Motor neuron (in vitro differentiated cells): ENCODE measurements around the gene GAPDHS. TPM values are rescaled to one million over a fixed set of nuclear protein-coding genes. Genes with fewer than 3 reads are reported as not detected.
A peak's percentile ranks its signal among the peaks of the same experiment; 100 is the strongest.

Source experiments
- ATAC-seq, 8 experiments: fragments of 200-7000 bp; cut with Tn5 transposase; replicated peaks in 6 of 8; 2 replicates each; pipeline ENCODE4 v1.8.0; 2021; ENCODE audit warnings: mild to moderate bottlenecking in 8 of 8, moderate library complexity in 8 of 8
- H3K27ac ChIP-seq, 2 donors: fragments of 250-450 bp; sonication (Bioruptor Pico); 2 replicates each; pipeline ENCODE4 v1.9.0; 2021; ENCODE audit warnings: antibody characterized with exemption in 2 of 2, mild to moderate bottlenecking in 2 of 2, moderate library complexity in 1 of 2
- H3K4me1 ChIP-seq, 2 donors: fragments of 250-450 bp; sonication (Bioruptor Pico); replicated peaks in 1 of 2; 2 replicates each; pipeline ENCODE4 v1.6.1; 2021; ENCODE audit warnings: antibody characterized with exemption in 2 of 2, mild to moderate bottlenecking in 2 of 2, moderate library complexity in 1 of 2
- H3K4me3 ChIP-seq, 5 donors: fragments of 250-450 bp; sonication (Bioruptor Pico); 2 replicates each; pipeline ENCODE4 v1.9.0; 2021; ENCODE audit warnings: antibody characterized with exemption in 5 of 5, mild to moderate bottlenecking in 5 of 5, moderate library complexity in 4 of 5
- WGBS, 10 experiments: fragments of 450-650 bp; shearing (Covaris generic); methylation state at CpG; one replicate each; pipeline ENCODE4 v1.0.0; 2022; 5-methylcytosine and 5-hydroxymethylcytosine counted together
- in situ Hi-C, 9 experiments: fragments of 400-800 bp; cut with MboI; loops; one replicate each; pipeline ENCODE4 v1.15.0; 2021; ENCODE audit warnings: low sequenced_read_pairs in 9 of 9, low pct_unique_long_range_greater_than_20kb in 2 of 9; ENCODE audit not compliant: unreplicated experiment in 9 of 9
- total RNA-seq, 8 experiments: library from RNA; unstranded; fragments of 300-600 nt; gene quantifications; 2 replicates each; pipeline versions ENCODE4 v1.2.3 to v1.2.4, GENCODE V29; 2022

The GAPDHS gene
- total RNA-seq, 8 experiments from 2014 or later, result not detected

DNA sequence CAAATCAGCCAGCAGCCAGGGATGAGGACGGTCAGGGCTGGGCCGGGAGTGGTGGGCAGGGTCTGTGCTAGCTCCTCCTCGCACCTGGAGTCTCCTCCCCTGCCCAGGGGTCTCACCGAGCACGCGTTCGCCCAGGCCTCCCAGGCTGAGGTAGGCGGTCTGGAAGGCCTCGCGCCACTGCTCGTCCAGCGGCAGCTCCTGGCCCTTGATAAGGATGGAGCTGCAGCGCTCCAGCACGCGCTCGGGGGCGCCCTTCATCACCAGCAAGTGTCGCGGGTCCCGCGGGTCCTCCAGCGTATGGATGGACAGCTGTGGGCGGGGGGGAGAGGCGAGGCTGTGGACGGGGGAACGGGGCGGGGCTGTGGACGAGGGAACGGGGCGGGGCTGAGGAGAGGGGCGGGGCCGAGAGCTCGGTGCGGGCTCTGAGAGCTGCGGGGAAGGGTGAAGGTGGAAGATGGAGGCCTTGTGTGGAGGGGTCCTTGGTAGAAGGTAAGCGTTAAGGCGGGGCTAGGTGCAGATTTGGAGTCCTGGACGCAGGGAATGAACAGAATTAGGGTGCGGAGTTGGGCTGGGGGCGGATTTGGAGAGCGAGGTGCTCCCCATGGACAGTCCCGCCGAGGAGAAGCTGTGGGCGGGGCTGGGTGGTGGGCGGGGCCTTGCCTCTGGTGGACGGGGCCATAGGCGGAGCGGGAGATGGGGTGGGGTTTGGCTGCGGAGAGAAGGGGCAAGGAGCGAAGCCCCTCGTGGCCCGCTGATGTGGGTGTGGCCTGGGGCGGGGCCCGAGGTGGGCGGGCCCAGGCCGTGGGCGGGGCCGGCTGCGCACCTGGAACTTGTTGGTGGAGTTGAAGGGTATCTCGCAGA lies 24.5 kb downstream of the GAPDHS start:
- in situ Hi-C loops, result no loop called here
- peak overlapping the region; percentile 43 to 53 (median 48) for H3K4me3 ChIP-seq
- ATAC-seq, result peak; percentile 75 to 92 (median 88)
- H3K27ac ChIP-seq, result peak overlapping the region in 1 of 2 donors; percentile 43
- no peaks in the 10 kb centered on the region for H3K4me1 ChIP-seq
- WGBS, 10 experiments, result 0 to 70% (median 1%) methylated on average over 1 to 13 of the region's 60 CpGs; no CpG with 5 or more reads in 6 of the 10 experiments

- Histone ChIP-seq H3K27ac (no peak overlapping the region), H3K4me3 (peak overlapping the region; percentile 43 to 53 (median 48)), H3K4me1 (no peaks in the 10 kb centered on the region)
- in situ Hi-C loops, result no loop called here
- peak in 1 of 8 experiments; percentile 1 for ATAC-seq
- 30 to 93% (median 42%) methylated on average over 1 to 14 of the region's 53 CpGs; no CpG with 5 or more reads in 5 of the 10 experiments for WGBS, 10 experiments
Observed at GRCh38 chr19:35558400-35559280, 25.4 kb downstream of the GAPDHS start.

DNA sequence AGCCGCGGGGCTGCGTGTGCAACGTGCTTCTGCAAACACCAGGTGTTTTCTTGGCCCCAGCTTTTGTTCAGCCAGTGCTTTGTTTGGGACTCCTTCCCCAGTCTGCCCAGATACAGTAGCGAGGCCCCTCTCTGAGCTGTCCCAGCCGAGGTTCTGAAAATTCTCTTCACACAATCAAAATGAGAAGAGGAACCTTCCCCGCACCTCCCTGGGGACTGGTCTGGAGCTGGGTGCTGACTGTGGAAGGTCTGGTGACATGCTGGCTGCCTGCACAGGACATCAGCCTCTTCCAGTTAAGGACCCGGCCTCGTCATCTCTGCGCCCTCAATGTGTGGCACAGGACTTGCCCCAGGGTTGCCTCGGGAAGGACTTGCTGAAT lies 26.0 kb downstream of the GAPDHS start:
- in situ Hi-C loops, result no loop called here
- no peak overlapping the region for H3K27ac ChIP-seq
- H3K4me3 ChIP-seq, result no peak overlapping the region
- no peak for ATAC-seq
- no peaks in the 10 kb centered on the region for H3K4me1 ChIP-seq
- WGBS, 10 experiments, result 30 to 69% (median 50%) methylated on average over 1 to 7 of the region's 11 CpGs; no CpG with 5 or more reads in 6 of the 10 experiments

DNA sequence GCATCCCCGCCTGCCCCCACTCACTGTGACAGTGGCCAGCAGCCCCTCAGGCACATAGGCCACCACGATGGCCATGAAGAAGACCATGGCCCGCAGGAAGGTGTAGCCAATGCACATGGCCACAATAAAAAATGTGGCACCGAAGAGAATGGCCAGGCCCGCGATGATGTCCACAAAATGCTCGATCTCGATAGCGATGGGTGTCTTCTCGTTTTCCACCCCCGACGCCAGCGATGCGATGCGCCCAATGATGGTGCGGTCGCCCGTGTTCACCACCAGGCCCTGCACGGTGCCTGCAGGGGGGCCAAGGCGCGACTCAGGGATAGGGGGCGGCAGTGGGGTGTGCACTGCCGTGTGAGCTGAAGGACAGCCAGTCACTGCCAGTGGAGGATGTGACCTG lies 26.5 kb downstream of the GAPDHS start:
- Histone ChIP-seq H3K27ac (no peak overlapping the region), H3K4me3 (no peak overlapping the region), H3K4me1 (no peaks in the 10 kb centered on the region)
- 47 to 100% (median 80%) methylated on average over 1 to 4 of the region's 23 CpGs; no CpG with 5 or more reads in 5 of the 10 experiments for WGBS, 10 experiments
- in situ Hi-C loops, result no loop called here
- no peak for ATAC-seq

GRCh38 chr19:35560271-35560670 lies 27.0 kb downstream of the GAPDHS start:
- H3K27ac ChIP-seq, result no peak overlapping the region
- ATAC-seq, result no peak
- 40 to 100% (median 63%) methylated on average over 1 to 4 of the region's 18 CpGs; no CpG with 5 or more reads in 6 of the 10 experiments for WGBS, 10 experiments
- no peaks in the 10 kb centered on the region for H3K4me1 ChIP-seq
- in situ Hi-C loops, result no loop called here
- no peak overlapping the region for H3K4me3 ChIP-seq

- no peaks in the 10 kb centered on the region for H3K4me1 ChIP-seq
- ATAC-seq, result no peak
- WGBS, 10 experiments, result 33 to 67% (median 50%) methylated on average over 2 of the region's 6 CpGs; no CpG with 5 or more reads in 7 of the 10 experiments
- no peak overlapping the region for H3K4me3 ChIP-seq
- H3K27ac ChIP-seq, result no peak overlapping the region
- in situ Hi-C loops, result no loop called here
Observed at GRCh38 chr19:35560677-35561076, 27.4 kb downstream of the GAPDHS start.

- no peak overlapping the region for H3K4me3 ChIP-seq
- ATAC-seq, result no peak
- WGBS, 10 experiments, result 10 to 100% (median 51%) methylated on average over 1 to 4 of the region's 6 CpGs; no CpG with 5 or more reads in 3 of the 10 experiments
- no peak overlapping the region for H3K27ac ChIP-seq
- H3K4me1 ChIP-seq, result no peaks in the 10 kb centered on the region
- in situ Hi-C loops, result no loop called here
Observed at GRCh38 chr19:35561436-35561835, 28.2 kb downstream of the GAPDHS start.

- WGBS, 10 experiments, result 0 to 80% methylated on average over 1 to 3 of the region's 17 CpGs; no CpG with 5 or more reads in 8 of the 10 experiments
- H3K4me3 ChIP-seq, result no peak overlapping the region
- no peak for ATAC-seq
- no peaks in the 10 kb centered on the region for H3K4me1 ChIP-seq
- in situ Hi-C loops, result no loop called here
- H3K27ac ChIP-seq, result no peak overlapping the region
Observed at GRCh38 chr19:35562336-35562735, 29.1 kb downstream of the GAPDHS start.

DNA sequence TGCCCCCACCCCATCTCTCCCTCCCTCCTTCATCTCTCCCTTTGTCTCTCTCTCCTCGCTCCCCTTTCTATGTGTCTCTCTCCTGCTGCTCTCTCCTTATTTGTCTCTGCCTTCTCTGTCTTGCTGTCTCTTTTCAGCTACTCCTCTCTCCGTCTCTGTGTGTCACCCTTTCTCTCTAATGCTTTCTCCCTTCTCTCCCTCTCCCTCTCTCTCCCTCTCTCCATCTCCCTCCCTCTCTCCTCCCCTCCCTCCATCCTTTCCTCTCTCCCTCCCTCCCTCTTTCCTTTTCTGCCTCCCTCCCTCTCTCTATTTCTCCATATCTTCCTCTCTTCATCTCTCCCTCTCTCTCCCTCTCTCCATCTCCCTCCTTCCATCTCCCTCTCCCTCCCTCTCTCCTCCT lies 29.5 kb downstream of the GAPDHS start:
- no peak for ATAC-seq
- Histone ChIP-seq H3K4me1 (no peaks in the 10 kb centered on the region), H3K4me3 (no peak overlapping the region), H3K27ac (no peak overlapping the region)
- in situ Hi-C loops, result no loop called here
- WGBS, 10 experiments, result 17 to 72% (median 30%) methylated on average over 1 to 2 of the region's 2 CpGs; no CpG with 5 or more reads in 4 of the 10 experiments

GRCh38 chr19:35563207-35563829 lies 30.1 kb downstream of the GAPDHS start, which contains the start of gene ATP4A:
Gene ATP4A (minus strand): TSS chr19:35563658. CDS start chr19:35563629, 29 bp downstream.
- no peak within 1 kb of the TSS for H3K27ac ChIP-seq
- in situ Hi-C loops, result no loop called here
- H3K4me3 ChIP-seq, result no peak within 1 kb of the TSS
- no peaks in the 10 kb centered on the region for H3K4me1 ChIP-seq
- ATAC-seq, result no peak
- WGBS, 10 experiments, result no CpG with 5 or more reads among the region's 15 CpGs

DNA sequence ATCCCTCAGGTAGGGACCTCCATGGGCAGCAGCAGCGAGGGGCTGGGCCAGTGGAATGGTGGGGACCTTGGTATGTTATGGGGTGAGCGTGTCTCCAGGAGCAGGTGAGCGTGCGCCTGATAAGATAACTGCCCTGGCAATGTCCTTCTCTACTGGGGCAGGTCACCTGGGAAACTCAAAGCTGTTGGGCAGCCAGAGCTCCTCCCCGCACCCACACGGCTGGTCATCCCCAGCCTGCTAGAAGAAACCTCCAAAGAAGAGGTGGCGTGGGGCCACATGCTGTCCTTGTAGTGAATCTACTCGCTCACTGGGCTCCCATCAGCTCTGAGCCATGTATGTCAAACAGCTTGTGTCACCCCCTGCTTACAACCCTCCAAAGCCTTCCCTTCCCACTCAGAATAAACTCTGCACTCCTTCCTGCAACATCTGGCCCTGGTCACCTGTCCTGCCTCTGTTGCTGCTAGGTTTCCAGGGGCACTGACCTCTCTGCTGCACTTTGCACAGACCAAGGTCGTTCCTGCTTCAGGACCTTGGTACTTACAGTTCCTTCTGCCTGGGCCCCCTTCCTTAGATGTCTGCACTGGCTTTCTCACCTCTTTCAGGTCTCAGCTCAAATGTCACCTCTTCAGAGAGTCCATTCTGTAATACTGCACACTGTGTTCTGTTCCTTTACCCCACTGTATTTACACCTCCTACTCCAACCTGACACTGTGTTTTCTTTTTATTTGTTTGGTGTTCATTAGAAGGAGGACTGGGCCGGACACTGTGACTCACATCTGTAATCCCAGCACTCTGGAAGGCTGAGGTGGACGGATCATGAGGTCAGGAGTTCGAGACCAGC lies 32.0 kb downstream of the GAPDHS start:
- in situ Hi-C loops, result no loop called here
- Histone ChIP-seq H3K4me1 (no peaks in the 10 kb centered on the region), H3K27ac (no peak overlapping the region), H3K4me3 (no peak overlapping the region)
- no peak for ATAC-seq
- 0 to 100% (median 57%) methylated on average over 1 to 7 of the region's 12 CpGs; no CpG with 5 or more reads in 1 of the 10 experiments for WGBS, 10 experiments

- Histone ChIP-seq H3K4me1 (no peaks in the 10 kb centered on the region), H3K27ac (no peak overlapping the region), H3K4me3 (no peak overlapping the region)
- no peak for ATAC-seq
- in situ Hi-C loops, result no loop called here
- WGBS, 10 experiments, result 0 to 90% (median 70%) methylated on average over 1 to 6 of the region's 7 CpGs; no CpG with 5 or more reads in 1 of the 10 experiments
Observed at GRCh38 chr19:35566738-35567137, 33.5 kb downstream of the GAPDHS start.
